ENCODE data around the gene PRICKLE3.
"Not testable (repeated sequence)": the region's sequence is repeated elsewhere in the genome, so short reads cannot be mapped to it uniquely, and the experiment has no call there.

The PRICKLE3 gene

DNA sequence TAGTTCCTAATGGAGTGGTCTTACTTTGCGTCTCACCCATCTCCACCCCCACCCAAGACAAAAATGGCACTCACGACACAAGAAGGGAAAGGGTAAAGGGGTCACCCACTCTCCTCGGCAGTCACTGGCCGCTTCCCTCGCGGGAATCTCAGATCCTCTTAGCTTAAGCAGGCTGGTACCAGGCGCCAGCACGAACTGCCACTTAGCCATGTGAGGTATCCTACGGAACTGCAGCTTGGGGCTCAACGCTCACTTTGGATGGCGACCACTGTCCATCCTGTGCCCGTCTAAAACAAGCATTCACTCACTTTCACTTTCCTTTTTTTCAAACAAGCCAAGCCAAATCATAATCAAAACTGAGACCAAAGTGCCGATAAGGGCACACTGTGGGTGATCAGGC is 38.2 kb downstream of the PRICKLE3 start:
- H3K36me3 ChIP-seq = no peaks in the 10 kb centered on the region
- no peaks in the 10 kb centered on the region for H3K27me3 ChIP-seq (ENCODE audit: insufficient read depth, low read depth, severe bottlenecking)
- H3K9me3 ChIP-seq (ENCODE audit: severe bottlenecking) = no peaks in the 10 kb centered on the region
- no peak overlapping the region for H3K27ac ChIP-seq
- H3K4me3 ChIP-seq (ENCODE audit: low read depth, low read length) = no peak overlapping the region
- no peak for DNase-seq
- TF ChIP-seq, protein P1, sequence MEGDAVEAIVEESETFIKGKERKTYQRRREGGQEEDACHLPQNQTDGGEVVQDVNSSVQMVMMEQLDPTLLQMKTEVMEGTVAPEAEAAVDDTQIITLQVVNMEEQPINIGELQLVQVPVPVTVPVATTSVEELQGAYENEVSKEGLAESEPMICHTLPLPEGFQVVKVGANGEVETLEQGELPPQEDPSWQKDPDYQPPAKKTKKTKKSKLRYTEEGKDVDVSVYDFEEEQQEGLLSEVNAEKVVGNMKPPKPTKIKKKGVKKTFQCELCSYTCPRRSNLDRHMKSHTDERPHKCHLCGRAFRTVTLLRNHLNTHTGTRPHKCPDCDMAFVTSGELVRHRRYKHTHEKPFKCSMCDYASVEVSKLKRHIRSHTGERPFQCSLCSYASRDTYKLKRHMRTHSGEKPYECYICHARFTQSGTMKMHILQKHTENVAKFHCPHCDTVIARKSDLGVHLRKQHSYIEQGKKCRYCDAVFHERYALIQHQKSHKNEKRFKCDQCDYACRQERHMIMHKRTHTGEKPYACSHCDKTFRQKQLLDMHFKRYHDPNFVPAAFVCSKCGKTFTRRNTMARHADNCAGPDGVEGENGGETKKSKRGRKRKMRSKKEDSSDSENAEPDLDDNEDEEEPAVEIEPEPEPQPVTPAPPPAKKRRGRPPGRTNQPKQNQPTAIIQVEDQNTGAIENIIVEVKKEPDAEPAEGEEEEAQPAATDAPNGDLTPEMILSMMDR (IDR thresholded peaks at IDR 0.05; ENCODE audit: low read depth, low read length) = no peak

DNA sequence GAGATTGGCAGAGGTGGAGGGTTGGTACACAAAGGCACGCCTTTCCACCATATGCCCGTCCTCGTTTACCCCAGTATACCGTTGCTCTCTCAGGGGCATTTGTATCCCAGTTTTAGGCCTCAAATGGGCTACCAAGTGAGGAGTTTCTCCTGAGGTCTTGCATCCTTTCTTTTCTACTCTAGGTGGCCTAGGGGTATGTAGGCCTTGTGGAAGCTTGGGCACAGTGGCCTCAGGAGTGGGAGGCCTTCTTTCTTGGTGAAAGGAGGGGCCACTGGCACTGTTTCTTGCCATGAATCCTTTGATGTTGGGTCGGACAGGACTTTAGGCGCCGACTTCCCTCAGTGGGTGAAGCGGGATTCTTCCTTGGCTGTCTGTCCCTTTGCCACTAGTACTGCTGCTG is 38.9 kb downstream of the PRICKLE3 start:
- H3K27ac ChIP-seq = no peak overlapping the region
- TF ChIP-seq, protein P1 (IDR thresholded peaks at IDR 0.05; ENCODE audit: low read depth, low read length) = no peak
- no peaks in the 10 kb centered on the region for H3K27me3 ChIP-seq (ENCODE audit: insufficient read depth, low read depth, severe bottlenecking)
- no peaks in the 10 kb centered on the region for H3K36me3 ChIP-seq
- H3K4me3 ChIP-seq (ENCODE audit: low read depth, low read length) = no peak overlapping the region
- no peaks in the 10 kb centered on the region for H3K9me3 ChIP-seq (ENCODE audit: severe bottlenecking)
- no peak for DNase-seq

DNA sequence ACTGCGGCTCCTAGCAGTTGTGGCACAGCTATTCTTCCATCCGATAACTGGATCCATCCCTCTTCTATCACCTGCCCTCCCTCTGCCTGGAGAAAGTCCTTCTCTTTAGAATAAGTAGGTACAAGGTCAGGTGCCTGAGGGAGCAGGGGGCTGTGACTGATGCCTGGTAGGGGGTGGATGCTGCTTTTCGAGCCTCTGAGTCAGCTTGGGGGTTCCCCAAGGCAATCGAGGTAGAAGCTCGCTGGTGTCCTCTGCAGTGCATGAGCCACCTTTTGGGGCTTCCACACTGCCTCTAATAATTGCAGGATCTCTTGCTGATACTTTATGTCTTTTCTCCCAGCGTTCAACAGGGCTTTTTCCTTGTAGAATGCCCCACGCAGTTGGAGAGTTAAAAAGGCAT is 43.0 kb downstream of the PRICKLE3 start:
- peaks cover 13% of the 10 kb centered on the region for H3K9me3 ChIP-seq (ENCODE audit: severe bottlenecking)
- not testable (repeated sequence) for DNase-seq; H3K27ac ChIP-seq; H3K27me3 ChIP-seq (ENCODE audit: insufficient read depth, low read depth, severe bottlenecking); H3K36me3 ChIP-seq; H3K4me3 ChIP-seq (ENCODE audit: low read depth, low read length)

DNA sequence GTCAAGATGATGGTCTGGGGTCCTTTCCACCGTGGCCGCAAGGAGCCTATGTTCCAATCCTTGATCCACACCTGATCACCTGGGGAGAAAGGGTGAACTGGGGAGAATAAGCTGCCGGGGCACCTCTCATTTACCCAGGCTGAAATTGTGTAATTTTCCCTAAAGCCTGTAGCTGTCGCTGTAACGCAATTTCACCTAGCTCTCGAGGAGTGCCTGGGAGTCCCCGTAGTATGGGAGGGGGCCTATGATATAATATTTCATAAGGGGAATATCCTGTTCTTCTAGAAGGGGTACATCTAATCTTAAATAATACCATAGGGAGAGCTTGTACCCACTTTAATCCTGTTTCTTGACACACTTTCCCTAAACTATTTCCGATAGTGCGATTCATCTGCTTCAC is 43.9 kb downstream of the PRICKLE3 start:
- peaks cover 13% of the 10 kb centered on the region for H3K9me3 ChIP-seq (ENCODE audit: severe bottlenecking)
- not testable (repeated sequence) for H3K27me3 ChIP-seq (ENCODE audit: insufficient read depth, low read depth, severe bottlenecking); H3K27ac ChIP-seq; H3K4me3 ChIP-seq (ENCODE audit: low read depth, low read length); DNase-seq; H3K36me3 ChIP-seq
- TF ChIP-seq, protein P1 (IDR thresholded peaks at IDR 0.05; ENCODE audit: low read depth, low read length) = peak; percentile 50

DNA sequence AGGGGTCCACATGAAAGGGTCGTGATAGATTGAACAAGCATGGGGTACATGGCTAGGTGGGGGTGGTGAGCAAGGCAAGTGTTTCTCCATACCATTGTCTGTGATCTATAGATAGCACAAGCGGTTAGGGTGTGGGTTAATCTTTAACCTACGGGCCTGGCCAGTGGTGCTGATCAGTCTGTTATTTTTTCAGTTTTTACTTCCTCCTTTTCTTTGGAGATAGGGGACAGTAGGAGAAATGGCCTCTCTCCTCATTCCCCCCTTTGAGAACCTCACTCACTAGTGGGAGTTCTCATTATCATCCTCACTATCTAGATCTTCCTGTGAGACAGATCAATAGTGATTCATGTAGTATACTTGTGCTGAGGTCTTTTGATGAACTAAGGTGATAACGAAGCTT is 46.5 kb downstream of the PRICKLE3 start:
- Histone ChIP-seq H3K27me3 (ENCODE audit: insufficient read depth, low read depth, severe bottlenecking) (no peaks in the 10 kb centered on the region), H3K36me3 (no peaks in the 10 kb centered on the region), H3K9me3 (ENCODE audit: severe bottlenecking) (peaks cover 13% of the 10 kb centered on the region), H3K27ac (no peak overlapping the region), H3K4me3 (ENCODE audit: low read depth, low read length) (no peak overlapping the region)
- TF ChIP-seq, protein P1 (IDR thresholded peaks at IDR 0.05; ENCODE audit: low read depth, low read length) = no peak
- DNase-seq = no peak

DNA sequence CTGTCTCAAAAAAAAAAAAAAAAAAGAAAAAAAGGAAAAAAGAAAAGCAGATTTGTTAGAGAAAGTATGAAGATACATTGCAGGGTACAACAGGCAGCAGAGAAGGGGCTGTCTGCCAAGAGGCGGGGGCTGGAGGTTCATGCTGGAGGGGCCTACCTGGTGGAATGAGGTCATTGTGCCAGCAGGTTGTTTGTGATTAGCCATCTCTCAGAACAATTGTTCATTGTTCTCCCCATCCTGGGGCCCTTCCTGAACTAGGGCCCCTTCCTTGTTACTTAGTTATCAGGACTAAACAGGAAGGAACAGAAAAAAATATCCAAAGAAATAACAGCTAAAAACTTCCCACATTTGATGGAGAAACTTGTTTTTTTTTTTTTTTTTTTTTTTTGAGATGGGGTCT is 48.7 kb downstream of the PRICKLE3 start:
- Histone ChIP-seq H3K27ac (no peak overlapping the region), H3K9me3 (ENCODE audit: severe bottlenecking) (peaks cover 13% of the 10 kb centered on the region), H3K27me3 (ENCODE audit: insufficient read depth, low read depth, severe bottlenecking) (peaks cover 8% of the 10 kb centered on the region), H3K36me3 (no peaks in the 10 kb centered on the region), H3K4me3 (ENCODE audit: low read depth, low read length) (no peak overlapping the region)
- DNase-seq = no peak
- TF ChIP-seq, protein P1 (IDR thresholded peaks at IDR 0.05; ENCODE audit: low read depth, low read length) = no peak
